IMR-90 (cell line): ENCODE data around the gene MINDY3. TPM values are rescaled to one million over a fixed set of nuclear protein-coding genes. Genes with fewer than 3 reads are reported as not detected.

Source experiments
- ATAC-seq: fragments of 200-7000 bp; cut with Tn5 transposase; 2 replicates; pipeline ENCODE4 v1.9.1; 2020; ENCODE audit warnings: low read depth, mild to moderate bottlenecking, moderate library complexity
- BruUV-seq: library from RNA; stranded (reverse); fragments of 400-500 nt; replicated peaks from 2 replicates; lab custom pipeline; 2021; lab: Mats Ljungman, UMichigan
- CTCF ChIA-PET: fragments of 300-600 bp; formaldehyde crosslinking; extraction: SDS; loops from one replicate; lab custom pipeline; 2021; ENCODE audit warnings: antibody characterized with exemption; lab: Yijun Ruan, JAX
- POLR2A ChIA-PET: fragments of 300-600 bp; sonication (Branson Sonifier 250); formaldehyde crosslinking; loops from one replicate; lab custom pipeline; 2022; ENCODE audit warnings: antibody characterized with exemption; ENCODE audit not compliant: unreplicated experiment; lab: Charles Lee
- DNase-seq: peaks from one replicate; pipeline ENCODE4 v3.0.0; 2013
- H2AFZ ChIP-seq: replicated peaks from 2 replicates; pipeline ENCODE3; 2013; ENCODE audit warnings: low read length, mild to moderate bottlenecking; ENCODE audit not compliant: poor library complexity
- H2AK5ac ChIP-seq: 2 replicates; pipeline ENCODE4 v1.6.1; 2013; ENCODE audit warnings: low read depth, low read length, inconsistent platforms
- H2AK9ac ChIP-seq: replicated peaks from 2 replicates; pipeline ENCODE3; 2013; ENCODE audit warnings: mild to moderate bottlenecking, low read depth, low read length, moderate library complexity; ENCODE audit not compliant: poor library complexity
- H2BK120ac ChIP-seq: 2 replicates; pipeline ENCODE4 v1.6.1; 2013; ENCODE audit warnings: low read depth, low read length, inconsistent platforms
- H2BK15ac ChIP-seq: 3 replicates; pipeline ENCODE4 v1.6.1; 2013; ENCODE audit warnings: low read depth, low read length, inconsistent platforms
- H2BK20ac ChIP-seq: 2 replicates; pipeline ENCODE4 v1.6.1; 2013; ENCODE audit warnings: low read depth, mild to moderate bottlenecking, inconsistent platforms, low read length, moderate library complexity
- H2BK5ac ChIP-seq: 2 replicates; pipeline ENCODE4 v1.6.1; 2013; ENCODE audit warnings: mild to moderate bottlenecking, low read depth, low read length, inconsistent platforms; ENCODE audit not compliant: poor library complexity, severe bottlenecking
- H3K14ac ChIP-seq: replicated peaks from 2 replicates; pipeline ENCODE4 v1.6.1; 2013; ENCODE audit warnings: low read depth, low read length, inconsistent platforms
- H3K18ac ChIP-seq: 2 replicates; pipeline ENCODE4 v1.6.1; 2013; ENCODE audit warnings: low read depth, low read length, control low read depth
- H3K23ac ChIP-seq: 2 replicates; pipeline ENCODE4 v1.6.1; 2013; ENCODE audit warnings: low read depth, low read length, inconsistent platforms
- H3K27ac ChIP-seq: 2 replicates; pipeline ENCODE4 v1.5.1; 2013; ENCODE audit warnings: mild to moderate bottlenecking, control low read depth, low read length; ENCODE audit not compliant: insufficient read depth
- H3K27me3 ChIP-seq: 2 replicates; pipeline ENCODE4 v1.6.1; 2013; ENCODE audit warnings: low read length; ENCODE audit not compliant: control insufficient read depth, insufficient read depth
- H3K36me3 ChIP-seq: 2 replicates; pipeline ENCODE4 v1.6.1; 2013; ENCODE audit warnings: low read length, mixed read lengths; ENCODE audit not compliant: control insufficient read depth, insufficient read depth
- H3K4ac ChIP-seq: 2 replicates; pipeline ENCODE4 v1.6.1; 2013; ENCODE audit warnings: low read depth, low read length, inconsistent platforms
- H3K4me1 ChIP-seq: 2 replicates; pipeline ENCODE4 v1.6.1; 2013; ENCODE audit warnings: low read length, mixed read lengths; ENCODE audit not compliant: control insufficient read depth, insufficient read depth
- H3K4me2 ChIP-seq: 2 replicates; pipeline ENCODE4 v1.6.1; 2013; ENCODE audit warnings: low read depth, mild to moderate bottlenecking, control low read depth, low read length, moderate library complexity
- H3K4me3 ChIP-seq: 2 replicates; pipeline ENCODE4 v1.5.1; 2013; ENCODE audit warnings: low read depth, mild to moderate bottlenecking, control low read depth, low read length, moderate library complexity; ENCODE audit not compliant: insufficient read depth
- H3K56ac ChIP-seq: 2 replicates; pipeline ENCODE4 v1.6.1; 2013; ENCODE audit warnings: low read length, inconsistent platforms; ENCODE audit not compliant: insufficient read depth; ENCODE audit errors: extremely low read depth
- H3K79me1 ChIP-seq, 2 experiments: 2 replicates each; pipeline ENCODE4 v1.6.1; 2013; ENCODE audit warnings: low read length in 2 of 2, inconsistent platforms in 1 of 2, low read depth in 1 of 2
- H3K9ac ChIP-seq: 2 replicates; pipeline ENCODE4 v1.6.1; 2013; ENCODE audit warnings: low read depth, low read length, control low read depth
- H3K9me1 ChIP-seq: 2 replicates; pipeline ENCODE4 v1.6.1; 2013; ENCODE audit warnings: low read length, inconsistent platforms; ENCODE audit not compliant: insufficient read depth
- H3K9me3 ChIP-seq: 2 replicates; pipeline ENCODE4 v1.6.1; 2013; ENCODE audit warnings: low read length; ENCODE audit not compliant: control insufficient read depth, insufficient read depth
- H4K20me1 ChIP-seq: 2 replicates; pipeline ENCODE4 v1.6.1; 2013; ENCODE audit warnings: low read length, inconsistent platforms; ENCODE audit not compliant: insufficient read depth
- H4K5ac ChIP-seq: 2 replicates; pipeline ENCODE4 v1.6.1; 2013; ENCODE audit warnings: mild to moderate bottlenecking, low read depth, low read length, control low read depth
- H4K8ac ChIP-seq, 2 experiments: 2 replicates each; pipeline ENCODE4 v1.6.1; 2013; ENCODE audit warnings: low read depth in 2 of 2, low read length in 2 of 2, control low read depth in 1 of 2, inconsistent platforms in 1 of 2
- H4K91ac ChIP-seq: 2 replicates; pipeline ENCODE4 v1.6.1; 2013; ENCODE audit warnings: low read depth, low read length, inconsistent platforms; ENCODE audit not compliant: insufficient read depth
- BHLHE40 ChIP-seq: fragments of 150-350 bp; IDR thresholded peaks from 2 replicates; pipeline ENCODE4 v1.6.1; 2016; ENCODE audit warnings: mild to moderate bottlenecking, low read depth, low read length
- CHD1 ChIP-seq: IDR thresholded peaks from 2 replicates; pipeline ENCODE4 v1.6.1; 2012; ENCODE audit warnings: low read depth, low read length, improper control_type of control experiment
- MAFK ChIP-seq: IDR thresholded peaks from 2 replicates; pipeline ENCODE4 v1.6.1; 2012; ENCODE audit warnings: low read depth, low read length, improper control_type of control experiment
- MAZ ChIP-seq: IDR thresholded peaks from 2 replicates; pipeline ENCODE4 v1.6.1; 2012; ENCODE audit warnings: low read depth, mild to moderate bottlenecking, low read length, improper control_type of control experiment, moderate library complexity, borderline replicate concordance
- MXI1 ChIP-seq: IDR thresholded peaks from 2 replicates; pipeline ENCODE4 v1.6.1; 2012; ENCODE audit warnings: low read depth, mild to moderate bottlenecking, low read length, moderate library complexity, borderline replicate concordance
- NFE2L2 ChIP-seq: fragments of 150-350 bp; IDR thresholded peaks from 2 replicates; pipeline ENCODE4 v1.6.1; 2016; ENCODE audit warnings: low read depth, mild to moderate bottlenecking, low read length
- POLR2A ChIP-seq: IDR thresholded peaks from 2 replicates; pipeline ENCODE4 v1.6.1; 2012; ENCODE audit warnings: mild to moderate bottlenecking, low read depth, low read length
- RAD21 ChIP-seq: IDR thresholded peaks from 2 replicates; pipeline ENCODE4 v1.6.1; 2012; ENCODE audit warnings: low read length, improper control_type of control experiment
- RFX5 ChIP-seq: IDR thresholded peaks from 2 replicates; pipeline ENCODE4 v1.8.0; 2012; ENCODE audit warnings: low read depth, mild to moderate bottlenecking, low read length, moderate library complexity
- SMC3 ChIP-seq: fragments of 150-350 bp; IDR thresholded peaks from 2 replicates; pipeline ENCODE4 v1.6.1; 2016; ENCODE audit warnings: low read depth, mild to moderate bottlenecking, antibody characterized with exemption, low read length, moderate library complexity
- dilution Hi-C: fragments of 300-500 bp; cut with HindIII; formaldehyde crosslinking; loops from one replicate; pipeline ENCODE4 v1.14.3; 2018; ENCODE audit warnings: low sequenced_read_pairs; ENCODE audit not compliant: unreplicated experiment
- in situ Hi-C: fragments of 300-500 bp; cut with MboI; formaldehyde crosslinking; loops from 3 replicates; pipeline ENCODE4 v1.14.3; 2019; ENCODE audit warnings: low sequenced_read_pairs, inconsistent platforms, mixed read lengths
- intact Hi-C: fragments of 100-400 bp; cut with micrococcal nuclease; formaldehyde crosslinking; loops from 2 replicates; pipeline ENCODE4 v1.10.0; 2022
- polyA plus RNA-seq, 3 experiments: library from polyadenylated mRNA; depleted of rRNA; stranded (reverse); fragments of >200 nt; gene quantifications; 2 replicates each; pipeline ENCODE4 v1.2.3, GENCODE V29; 2012; ENCODE audit warnings: low replicate concordance in 1 of 3
- total RNA-seq: library from RNA; depleted of rRNA; stranded (reverse); fragments of >200 nt; gene quantifications from 2 replicates; pipeline ENCODE4 v1.2.3, GENCODE V29; 2012
- TF ChIP-seq, protein P1 (sequence below): fragments of 150-350 bp; IDR thresholded peaks from 2 replicates; pipeline ENCODE4 v1.6.1; 2017; ENCODE audit warnings: mild to moderate bottlenecking, antibody characterized with exemption, low read length, low read depth
- TF ChIP-seq, protein P2 (sequence below): conservative IDR thresholded peaks from 2 replicates; pipeline ENCODE4 v1.5.1; 2012; ENCODE audit warnings: mild to moderate bottlenecking, low read depth, low read length, improper control_type of control experiment
- TF ChIP-seq, protein P3 (sequence below): fragments of 150-350 bp; IDR thresholded peaks from 2 replicates; pipeline ENCODE4 v1.6.1; 2016; ENCODE audit warnings: low read depth, mild to moderate bottlenecking, low read length, moderate library complexity, borderline replicate concordance

MINDY3 gene
- total and polyA plus RNA-seq, 2 of the 4 experiments (the other 2 are of a cell fraction) = 13.9 to 14.5 TPM

DNA sequence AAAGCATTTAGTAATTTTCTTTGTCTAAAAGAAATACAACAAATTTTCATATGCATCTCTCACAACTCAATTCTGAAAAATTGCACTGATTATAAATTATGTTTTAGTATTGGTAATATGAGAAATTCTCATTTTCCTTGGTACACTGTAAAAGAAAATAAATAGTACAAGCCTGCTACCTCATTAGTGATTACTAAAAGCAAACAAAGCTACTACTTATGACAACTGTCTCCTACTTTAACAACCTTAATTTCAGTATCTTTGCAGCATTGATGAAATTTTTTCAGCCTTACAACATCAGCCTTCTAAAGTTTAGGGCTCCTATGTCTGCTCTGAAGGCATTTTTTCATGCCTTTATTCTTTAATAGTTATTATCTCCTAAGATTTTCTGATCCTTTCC lies 65.7 kb downstream of the MINDY3 start:
- Histone ChIP-seq H3K9me1 (peaks cover 2% of the 10 kb centered on the region; the same call in 1 of the 2 replicates), H3K36me3 (no peaks in the 10 kb centered on the region), H3K4ac (no peak overlapping the region), H3K27me3 (no peaks in the 10 kb centered on the region), H4K91ac (no peak overlapping the region), H2AFZ (no peak overlapping the region), H3K56ac (no peak overlapping the region), H2BK20ac (no peak overlapping the region), H2AK9ac (no peak overlapping the region), H2BK15ac (no peak overlapping the region), H2BK5ac (no peak overlapping the region), H3K23ac (no peak overlapping the region), H4K8ac (no peak overlapping the region), H3K4me3 (no peak overlapping the region), H3K9me3 (no peaks in the 10 kb centered on the region), H3K27ac (no peak overlapping the region), H3K79me1 (peaks cover 5% of the 10 kb centered on the region in 2 experiments; a peak in 1 of 4 replicates), H4K5ac (no peak overlapping the region), H3K4me2 (no peak overlapping the region), H3K9ac (no peak overlapping the region), H3K18ac (no peak overlapping the region), H2BK120ac (no peak overlapping the region), H2AK5ac (no peak overlapping the region), H3K14ac (no peak overlapping the region), H4K20me1 (no peaks in the 10 kb centered on the region), H3K4me1 (peaks cover 10% of the 10 kb centered on the region)
- ATAC-seq (no peak), DNase-seq (no peak)
- TF ChIP-seq SMC3 (no peak), RFX5 (no peak), NFE2L2 (no peak), BHLHE40 (no peak), CHD1 (no peak), MAZ (no peak), RAD21 (no peak), POLR2A (no peak), MXI1 (no peak), MAFK (no peak)
- TF ChIP-seq, protein P1, sequence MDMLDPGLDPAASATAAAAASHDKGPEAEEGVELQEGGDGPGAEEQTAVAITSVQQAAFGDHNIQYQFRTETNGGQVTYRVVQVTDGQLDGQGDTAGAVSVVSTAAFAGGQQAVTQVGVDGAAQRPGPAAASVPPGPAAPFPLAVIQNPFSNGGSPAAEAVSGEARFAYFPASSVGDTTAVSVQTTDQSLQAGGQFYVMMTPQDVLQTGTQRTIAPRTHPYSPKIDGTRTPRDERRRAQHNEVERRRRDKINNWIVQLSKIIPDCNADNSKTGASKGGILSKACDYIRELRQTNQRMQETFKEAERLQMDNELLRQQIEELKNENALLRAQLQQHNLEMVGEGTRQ = no peak
- TF ChIP-seq, protein P2, sequence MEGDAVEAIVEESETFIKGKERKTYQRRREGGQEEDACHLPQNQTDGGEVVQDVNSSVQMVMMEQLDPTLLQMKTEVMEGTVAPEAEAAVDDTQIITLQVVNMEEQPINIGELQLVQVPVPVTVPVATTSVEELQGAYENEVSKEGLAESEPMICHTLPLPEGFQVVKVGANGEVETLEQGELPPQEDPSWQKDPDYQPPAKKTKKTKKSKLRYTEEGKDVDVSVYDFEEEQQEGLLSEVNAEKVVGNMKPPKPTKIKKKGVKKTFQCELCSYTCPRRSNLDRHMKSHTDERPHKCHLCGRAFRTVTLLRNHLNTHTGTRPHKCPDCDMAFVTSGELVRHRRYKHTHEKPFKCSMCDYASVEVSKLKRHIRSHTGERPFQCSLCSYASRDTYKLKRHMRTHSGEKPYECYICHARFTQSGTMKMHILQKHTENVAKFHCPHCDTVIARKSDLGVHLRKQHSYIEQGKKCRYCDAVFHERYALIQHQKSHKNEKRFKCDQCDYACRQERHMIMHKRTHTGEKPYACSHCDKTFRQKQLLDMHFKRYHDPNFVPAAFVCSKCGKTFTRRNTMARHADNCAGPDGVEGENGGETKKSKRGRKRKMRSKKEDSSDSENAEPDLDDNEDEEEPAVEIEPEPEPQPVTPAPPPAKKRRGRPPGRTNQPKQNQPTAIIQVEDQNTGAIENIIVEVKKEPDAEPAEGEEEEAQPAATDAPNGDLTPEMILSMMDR = no peak
- TF ChIP-seq, protein P3, sequence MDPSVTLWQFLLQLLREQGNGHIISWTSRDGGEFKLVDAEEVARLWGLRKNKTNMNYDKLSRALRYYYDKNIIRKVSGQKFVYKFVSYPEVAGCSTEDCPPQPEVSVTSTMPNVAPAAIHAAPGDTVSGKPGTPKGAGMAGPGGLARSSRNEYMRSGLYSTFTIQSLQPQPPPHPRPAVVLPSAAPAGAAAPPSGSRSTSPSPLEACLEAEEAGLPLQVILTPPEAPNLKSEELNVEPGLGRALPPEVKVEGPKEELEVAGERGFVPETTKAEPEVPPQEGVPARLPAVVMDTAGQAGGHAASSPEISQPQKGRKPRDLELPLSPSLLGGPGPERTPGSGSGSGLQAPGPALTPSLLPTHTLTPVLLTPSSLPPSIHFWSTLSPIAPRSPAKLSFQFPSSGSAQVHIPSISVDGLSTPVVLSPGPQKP = no peak
- dilution Hi-C loops = no loop called here
- ChIA-PET POLR2A (no interaction called here), CTCF (interaction anchor here (0.9 kb wide), 1 partner anchor 15 kb away, joined by 3 read pairs; no protein-coding TSS in a partner anchor)
- in situ Hi-C loops = no loop called here
- BruUV-seq = no TSS peak
- intact Hi-C loops = no loop called here
